Measurements from ENCODE around the gene USP32. TPM values are rescaled to one million over a fixed set of nuclear protein-coding genes. Genes with fewer than 3 reads are reported as not detected.
"Not testable (repeated sequence)": the region's sequence is repeated elsewhere in the genome, so short reads cannot be mapped to it uniquely, and the experiment has no call there.

Gene USP32, protein sequence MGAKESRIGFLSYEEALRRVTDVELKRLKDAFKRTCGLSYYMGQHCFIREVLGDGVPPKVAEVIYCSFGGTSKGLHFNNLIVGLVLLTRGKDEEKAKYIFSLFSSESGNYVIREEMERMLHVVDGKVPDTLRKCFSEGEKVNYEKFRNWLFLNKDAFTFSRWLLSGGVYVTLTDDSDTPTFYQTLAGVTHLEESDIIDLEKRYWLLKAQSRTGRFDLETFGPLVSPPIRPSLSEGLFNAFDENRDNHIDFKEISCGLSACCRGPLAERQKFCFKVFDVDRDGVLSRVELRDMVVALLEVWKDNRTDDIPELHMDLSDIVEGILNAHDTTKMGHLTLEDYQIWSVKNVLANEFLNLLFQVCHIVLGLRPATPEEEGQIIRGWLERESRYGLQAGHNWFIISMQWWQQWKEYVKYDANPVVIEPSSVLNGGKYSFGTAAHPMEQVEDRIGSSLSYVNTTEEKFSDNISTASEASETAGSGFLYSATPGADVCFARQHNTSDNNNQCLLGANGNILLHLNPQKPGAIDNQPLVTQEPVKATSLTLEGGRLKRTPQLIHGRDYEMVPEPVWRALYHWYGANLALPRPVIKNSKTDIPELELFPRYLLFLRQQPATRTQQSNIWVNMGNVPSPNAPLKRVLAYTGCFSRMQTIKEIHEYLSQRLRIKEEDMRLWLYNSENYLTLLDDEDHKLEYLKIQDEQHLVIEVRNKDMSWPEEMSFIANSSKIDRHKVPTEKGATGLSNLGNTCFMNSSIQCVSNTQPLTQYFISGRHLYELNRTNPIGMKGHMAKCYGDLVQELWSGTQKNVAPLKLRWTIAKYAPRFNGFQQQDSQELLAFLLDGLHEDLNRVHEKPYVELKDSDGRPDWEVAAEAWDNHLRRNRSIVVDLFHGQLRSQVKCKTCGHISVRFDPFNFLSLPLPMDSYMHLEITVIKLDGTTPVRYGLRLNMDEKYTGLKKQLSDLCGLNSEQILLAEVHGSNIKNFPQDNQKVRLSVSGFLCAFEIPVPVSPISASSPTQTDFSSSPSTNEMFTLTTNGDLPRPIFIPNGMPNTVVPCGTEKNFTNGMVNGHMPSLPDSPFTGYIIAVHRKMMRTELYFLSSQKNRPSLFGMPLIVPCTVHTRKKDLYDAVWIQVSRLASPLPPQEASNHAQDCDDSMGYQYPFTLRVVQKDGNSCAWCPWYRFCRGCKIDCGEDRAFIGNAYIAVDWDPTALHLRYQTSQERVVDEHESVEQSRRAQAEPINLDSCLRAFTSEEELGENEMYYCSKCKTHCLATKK (N-terminal part only)
- total RNA-seq: 39.7 TPM

DNA sequence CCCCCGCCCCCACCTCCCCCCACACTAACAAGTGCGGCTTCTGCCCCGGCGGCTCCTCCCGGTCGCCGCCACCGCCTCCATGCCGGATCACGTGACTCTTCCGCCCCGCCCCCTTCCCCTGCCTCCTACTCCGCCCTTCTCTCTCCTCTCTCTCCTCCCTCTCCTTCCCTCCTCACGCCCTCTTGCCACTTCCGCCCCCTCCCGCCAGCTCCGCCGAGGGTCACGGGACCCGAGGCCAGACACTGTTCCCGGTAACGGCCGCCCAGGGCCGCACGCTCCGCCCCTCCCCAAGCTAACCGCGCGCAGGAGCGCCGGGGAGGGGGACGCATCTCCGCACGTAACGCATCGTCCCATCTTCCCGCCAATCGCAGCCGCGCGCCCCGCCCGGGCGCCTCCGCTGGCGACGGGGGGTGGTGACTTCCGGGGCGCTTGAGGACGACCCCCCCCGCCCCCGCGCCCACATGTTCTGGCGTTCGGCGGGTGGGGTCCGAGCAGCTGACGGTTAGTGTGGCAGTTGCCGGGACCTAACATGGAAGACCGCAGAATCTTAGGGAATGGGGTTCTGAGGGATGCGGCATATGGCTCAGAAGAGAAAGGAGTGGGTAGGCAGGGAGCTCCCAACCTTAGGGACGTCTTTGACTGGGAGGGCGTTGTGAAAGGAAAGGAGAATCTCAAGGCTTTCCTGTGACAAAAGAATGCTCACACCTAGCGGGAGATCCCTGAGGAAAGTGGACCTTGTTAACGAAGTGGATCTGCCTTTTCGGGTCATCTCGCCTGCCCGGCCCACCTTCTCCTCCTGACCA, at the start of gene USP32:
USP32 (minus strand) TSS at position 92 of the 803 bp plus-strand sequence. CDS start 194 bp downstream, outside the sequence.
- Histone ChIP-seq H3K4me3 (ENCODE audit: low read length in 3 of 3) (peak within 1 kb of the TSS; percentile 83 to 99 (median 90)), H3K9ac (ENCODE audit: low read depth in 1 of 3, low read length in 3 of 3) (peak within 1 kb of the TSS; percentile 94 to 98 (median 97)), H3K9me3 (ENCODE audit: control insufficient read depth in 3 of 3, low read length in 3 of 3) (no peaks in the 10 kb centered on the region), H3K27ac (ENCODE audit: low read depth, low read length) (peak within 1 kb of the TSS; percentile 99), H3K27me3 (ENCODE audit: control insufficient read depth in 3 of 3, insufficient read depth in 3 of 3, low read length in 3 of 3) (no peaks in the 10 kb centered on the region), H3K4me1 (ENCODE audit: control insufficient read depth in 3 of 3, insufficient read depth in 3 of 3, low read length in 3 of 3) (peaks cover 22 to 29% (median 24%) of the 10 kb centered on the region in 3 donors), H3K36me3 (ENCODE audit: control insufficient read depth in 3 of 3, insufficient read depth in 3 of 3, low read length in 3 of 3) (no peaks in the 10 kb centered on the region)

DNA sequence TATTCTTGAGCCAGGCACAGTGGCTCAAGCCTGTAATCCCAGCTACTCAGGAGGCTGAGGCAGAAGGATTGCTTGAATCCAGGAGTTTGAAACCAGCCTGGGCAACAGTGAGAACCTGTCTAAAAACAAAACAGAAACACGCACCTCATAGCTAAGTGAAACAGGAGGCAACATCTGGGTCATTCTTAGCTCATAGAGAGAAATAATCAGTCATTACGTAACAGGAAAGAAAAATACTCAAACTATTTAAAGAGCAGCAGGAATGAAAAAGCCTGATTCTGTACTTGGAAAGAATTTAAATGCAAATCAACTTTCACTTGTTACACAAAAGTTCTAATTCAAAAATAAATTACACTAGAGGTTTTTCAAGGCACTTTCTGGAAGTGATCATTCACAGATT, 47.6 kb upstream of the USP32 start:
- no peaks in the 10 kb centered on the region for H3K27me3 ChIP-seq (ENCODE audit: control insufficient read depth in 3 of 3, insufficient read depth in 3 of 3, low read length in 3 of 3)
- H3K9me3 ChIP-seq (ENCODE audit: control insufficient read depth in 3 of 3, low read length in 3 of 3): no peaks in the 10 kb centered on the region
- H3K27ac ChIP-seq (ENCODE audit: low read depth, low read length): no peak overlapping the region
- H3K36me3 ChIP-seq (ENCODE audit: control insufficient read depth in 3 of 3, insufficient read depth in 3 of 3, low read length in 3 of 3): no peaks in the 10 kb centered on the region
- no peak overlapping the region for H3K9ac ChIP-seq (ENCODE audit: low read depth in 1 of 3, low read length in 3 of 3)
- no peak overlapping the region for H3K4me3 ChIP-seq (ENCODE audit: low read length in 3 of 3)
- H3K4me1 ChIP-seq (ENCODE audit: control insufficient read depth in 3 of 3, insufficient read depth in 3 of 3, low read length in 3 of 3): peaks cover 4 to 5% (median 5%) of the 10 kb centered on the region in 3 donors

DNA sequence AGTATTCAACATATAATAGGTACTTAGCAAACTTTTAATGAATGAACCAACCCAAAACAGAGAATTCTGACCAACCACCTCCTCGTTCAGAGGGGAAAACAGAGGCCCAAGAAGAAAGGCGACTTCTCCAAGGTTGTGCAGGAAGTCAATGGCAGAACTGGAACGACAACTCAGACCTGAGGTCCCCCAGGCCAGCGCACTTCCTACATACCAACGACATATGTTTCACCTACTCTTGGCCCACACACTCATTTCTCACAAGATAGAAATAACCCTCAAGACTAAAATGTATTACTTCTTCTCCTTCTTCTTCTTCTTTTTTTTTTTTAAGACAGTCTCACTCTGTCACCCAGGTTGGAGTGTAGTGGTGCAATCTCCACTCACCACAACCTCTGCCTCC, 44.7 kb upstream of the USP32 start:
- Histone ChIP-seq H3K9me3 (ENCODE audit: control insufficient read depth in 3 of 3, low read length in 3 of 3) (no peaks in the 10 kb centered on the region), H3K4me1 (ENCODE audit: control insufficient read depth in 3 of 3, insufficient read depth in 3 of 3, low read length in 3 of 3) (peaks cover 4 to 5% (median 5%) of the 10 kb centered on the region in 3 donors), H3K9ac (ENCODE audit: low read depth in 1 of 3, low read length in 3 of 3) (no peak overlapping the region)

DNA sequence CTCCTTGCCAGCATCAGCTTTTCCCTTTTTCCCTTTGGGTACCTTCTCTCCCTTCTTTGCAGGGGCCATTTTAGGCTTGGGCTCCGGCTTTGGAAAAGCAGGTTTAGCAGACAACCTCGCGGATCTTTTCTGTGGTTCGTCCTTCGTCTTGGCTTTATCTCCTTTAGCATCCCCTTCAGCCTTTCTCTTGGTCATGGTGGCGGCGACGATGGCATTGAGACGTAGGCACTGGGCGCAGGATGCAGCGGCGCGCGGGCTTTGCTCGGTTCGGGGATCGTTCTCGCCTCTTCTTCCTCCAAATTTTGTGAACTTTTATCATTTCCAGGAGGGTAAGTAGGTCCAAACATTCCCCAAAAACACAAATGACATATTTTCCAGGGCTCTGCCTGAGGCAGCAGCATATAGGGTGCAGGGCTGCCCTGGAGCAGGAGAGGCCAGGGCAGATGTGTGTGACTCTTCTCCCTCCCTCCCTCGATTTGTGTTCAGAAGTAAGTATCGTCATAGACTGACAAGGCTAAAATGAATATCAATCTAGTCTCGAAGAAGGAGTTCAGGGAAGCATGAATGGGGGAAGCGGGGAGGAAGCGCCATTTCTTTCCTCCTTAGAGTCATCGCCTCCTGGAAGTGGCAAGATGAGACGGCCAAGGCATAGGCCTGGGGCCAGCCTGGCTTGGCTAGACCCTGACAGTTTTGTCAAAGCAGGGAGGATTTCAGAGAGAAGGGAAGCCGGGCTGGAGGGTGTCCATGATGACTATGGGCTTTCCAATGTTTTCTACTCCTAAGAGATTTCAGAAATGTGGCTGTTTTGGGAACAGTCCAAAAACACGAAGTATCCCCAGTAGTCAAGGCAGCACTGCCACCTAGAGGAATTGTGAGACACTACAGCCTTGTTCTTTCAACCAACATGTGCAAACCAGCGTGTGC, 43.6 kb upstream of the USP32 start:
- Histone ChIP-seq H3K27me3 (ENCODE audit: control insufficient read depth in 3 of 3, insufficient read depth in 3 of 3, low read length in 3 of 3) (no peaks in the 10 kb centered on the region), H3K27ac (ENCODE audit: low read depth, low read length) (no peak overlapping the region), H3K4me1 (ENCODE audit: control insufficient read depth in 3 of 3, insufficient read depth in 3 of 3, low read length in 3 of 3) (peaks cover 4 to 5% (median 5%) of the 10 kb centered on the region in 3 donors), H3K4me3 (ENCODE audit: low read length in 3 of 3) (peak overlapping the region; percentile 26 to 45 (median 27)), H3K9ac (ENCODE audit: low read depth in 1 of 3, low read length in 3 of 3) (no peak overlapping the region), H3K9me3 (ENCODE audit: control insufficient read depth in 3 of 3, low read length in 3 of 3) (no peaks in the 10 kb centered on the region), H3K36me3 (ENCODE audit: control insufficient read depth in 3 of 3, insufficient read depth in 3 of 3, low read length in 3 of 3) (no peaks in the 10 kb centered on the region)

More for the DNA sequence above, 44.7 kb upstream of the USP32 start:
- no peak overlapping the region for H3K27ac ChIP-seq (ENCODE audit: low read depth, low read length)
- H3K36me3 ChIP-seq (ENCODE audit: control insufficient read depth in 3 of 3, insufficient read depth in 3 of 3, low read length in 3 of 3): no peaks in the 10 kb centered on the region
- no peaks in the 10 kb centered on the region for H3K27me3 ChIP-seq (ENCODE audit: control insufficient read depth in 3 of 3, insufficient read depth in 3 of 3, low read length in 3 of 3)
- no peak overlapping the region for H3K4me3 ChIP-seq (ENCODE audit: low read length in 3 of 3)

DNA sequence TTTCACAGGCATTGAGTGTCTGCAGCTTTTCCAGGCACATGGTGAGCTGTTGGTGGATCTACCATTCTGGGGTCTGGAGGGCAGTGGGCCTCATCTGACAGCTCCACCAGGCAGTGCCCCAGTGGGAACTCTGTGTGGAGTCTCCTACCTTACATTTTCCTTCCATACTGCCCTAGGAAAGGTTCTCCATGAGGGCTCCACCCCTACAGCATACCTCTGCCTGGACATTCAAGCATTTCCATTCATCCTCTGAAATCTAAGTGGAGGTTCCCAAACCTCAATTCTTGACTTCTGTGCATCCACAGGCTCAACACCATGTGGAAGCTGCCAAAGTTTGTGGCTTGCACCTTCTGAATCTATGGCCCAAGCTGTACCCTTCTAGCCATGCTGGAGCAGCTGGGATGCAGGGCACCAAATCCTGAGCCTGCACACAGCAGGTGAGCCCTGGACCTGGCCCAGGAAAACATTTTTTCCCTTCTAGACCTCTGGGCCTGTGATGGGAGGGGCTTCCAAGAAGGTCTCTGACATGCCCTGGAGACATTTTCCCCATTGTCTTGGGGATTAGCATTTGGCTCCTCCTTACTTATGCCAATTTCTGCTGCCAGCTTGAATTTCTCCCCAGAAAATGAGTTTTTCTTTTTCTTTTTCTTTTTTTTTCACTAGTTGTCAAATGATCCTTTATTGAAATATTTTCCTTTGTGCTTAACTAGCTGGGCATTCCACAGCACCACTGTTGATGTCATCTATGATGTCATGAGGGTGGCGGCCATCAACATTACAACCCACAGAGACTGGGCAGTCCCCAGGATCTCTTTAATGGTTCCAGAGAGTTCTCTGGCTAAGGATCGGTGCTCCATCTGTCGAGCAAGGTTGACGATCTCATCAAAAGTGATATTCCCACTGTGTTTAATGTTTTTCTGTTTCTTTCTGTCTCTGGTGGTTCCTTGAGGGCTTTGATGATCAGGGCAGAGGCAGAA, 41.4 kb upstream of the USP32 start:
- not testable (repeated sequence) for H3K9me3 ChIP-seq (ENCODE audit: control insufficient read depth in 3 of 3, low read length in 3 of 3)

DNA sequence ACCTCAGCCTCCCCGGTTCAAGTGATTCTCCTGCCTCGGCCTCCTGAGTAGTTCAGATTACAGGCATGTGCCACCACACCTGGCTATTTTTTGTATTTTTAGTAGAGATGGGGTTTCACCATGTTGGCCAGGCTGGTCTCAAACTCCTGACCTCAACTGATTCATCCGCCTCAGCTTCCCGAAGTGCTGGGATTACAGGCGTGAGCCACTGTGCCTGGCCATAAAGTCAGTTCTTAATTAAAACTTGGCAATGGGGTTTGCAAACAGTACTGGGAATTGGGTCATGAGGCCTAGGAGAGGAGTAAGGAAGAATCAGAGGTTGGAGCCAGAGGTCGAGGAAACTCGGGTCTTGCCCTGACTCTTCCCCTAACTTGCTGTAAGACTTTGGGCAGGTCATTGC, 38.6 kb upstream of the USP32 start:
- H3K27me3 ChIP-seq (ENCODE audit: control insufficient read depth in 3 of 3, insufficient read depth in 3 of 3, low read length in 3 of 3); H3K4me1 ChIP-seq (ENCODE audit: control insufficient read depth in 3 of 3, insufficient read depth in 3 of 3, low read length in 3 of 3); H3K9ac ChIP-seq (ENCODE audit: low read depth in 1 of 3, low read length in 3 of 3); H3K27ac ChIP-seq (ENCODE audit: low read depth, low read length); H3K4me3 ChIP-seq (ENCODE audit: low read length in 3 of 3); H3K9me3 ChIP-seq (ENCODE audit: control insufficient read depth in 3 of 3, low read length in 3 of 3); H3K36me3 ChIP-seq (ENCODE audit: control insufficient read depth in 3 of 3, insufficient read depth in 3 of 3, low read length in 3 of 3): not testable (repeated sequence)

More for the DNA sequence above, 41.4 kb upstream of the USP32 start:
- not testable (repeated sequence) for H3K4me3 ChIP-seq (ENCODE audit: low read length in 3 of 3); H3K27ac ChIP-seq (ENCODE audit: low read depth, low read length); H3K36me3 ChIP-seq (ENCODE audit: control insufficient read depth in 3 of 3, insufficient read depth in 3 of 3, low read length in 3 of 3); H3K9ac ChIP-seq (ENCODE audit: low read depth in 1 of 3, low read length in 3 of 3); H3K4me1 ChIP-seq (ENCODE audit: control insufficient read depth in 3 of 3, insufficient read depth in 3 of 3, low read length in 3 of 3); H3K27me3 ChIP-seq (ENCODE audit: control insufficient read depth in 3 of 3, insufficient read depth in 3 of 3, low read length in 3 of 3)

DNA sequence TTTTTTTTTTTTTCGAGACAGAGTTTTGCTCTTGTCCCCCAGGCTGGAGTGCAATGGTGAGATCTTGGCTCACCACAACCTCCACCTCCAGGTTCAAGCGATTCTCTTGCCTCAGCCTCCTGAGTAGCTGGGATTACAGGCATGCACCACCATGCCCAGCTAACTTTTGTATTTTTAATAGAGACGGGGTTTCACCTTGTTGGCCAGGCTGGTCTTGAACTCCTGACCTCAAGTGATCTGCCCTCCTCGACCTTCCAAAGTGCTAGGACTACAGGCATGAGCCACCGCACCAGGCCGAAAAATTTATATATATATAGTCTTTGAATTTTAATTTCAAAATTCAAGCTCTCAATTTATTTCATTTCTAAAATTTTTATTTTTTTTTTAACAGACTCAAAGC, 36.6 kb upstream of the USP32 start:
- not testable (repeated sequence) for H3K27me3 ChIP-seq (ENCODE audit: control insufficient read depth in 3 of 3, insufficient read depth in 3 of 3, low read length in 3 of 3); H3K4me1 ChIP-seq (ENCODE audit: control insufficient read depth in 3 of 3, insufficient read depth in 3 of 3, low read length in 3 of 3); H3K27ac ChIP-seq (ENCODE audit: low read depth, low read length); H3K36me3 ChIP-seq (ENCODE audit: control insufficient read depth in 3 of 3, insufficient read depth in 3 of 3, low read length in 3 of 3); H3K9ac ChIP-seq (ENCODE audit: low read depth in 1 of 3, low read length in 3 of 3); H3K9me3 ChIP-seq (ENCODE audit: control insufficient read depth in 3 of 3, low read length in 3 of 3); H3K4me3 ChIP-seq (ENCODE audit: low read length in 3 of 3)

DNA sequence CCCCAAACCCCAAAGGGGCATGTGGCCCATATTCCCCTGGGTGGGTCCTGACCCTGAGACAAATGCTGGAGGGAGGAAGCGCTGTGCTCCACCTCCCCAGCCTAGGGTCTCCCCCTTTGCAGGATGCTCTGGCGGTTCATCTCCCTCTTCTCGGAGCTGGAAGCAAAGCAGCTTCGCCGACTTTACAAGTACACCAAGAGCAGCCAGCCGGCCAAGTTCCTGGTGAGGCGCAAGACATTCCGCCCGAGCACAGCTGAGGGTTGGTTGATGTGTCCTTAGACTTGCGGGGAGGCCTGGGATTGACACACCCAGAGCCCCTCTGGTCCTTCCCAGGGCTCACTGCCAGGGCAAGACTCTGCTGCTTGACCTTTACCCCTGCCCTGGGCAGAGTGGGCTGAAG, 34.7 kb upstream of the USP32 start:
- Histone ChIP-seq H3K27me3 (ENCODE audit: control insufficient read depth in 3 of 3, insufficient read depth in 3 of 3, low read length in 3 of 3) (no peaks in the 10 kb centered on the region), H3K9ac (ENCODE audit: low read depth in 1 of 3, low read length in 3 of 3) (no peak overlapping the region), H3K27ac (ENCODE audit: low read depth, low read length) (no peak overlapping the region), H3K9me3 (ENCODE audit: control insufficient read depth in 3 of 3, low read length in 3 of 3) (no peaks in the 10 kb centered on the region), H3K36me3 (ENCODE audit: control insufficient read depth in 3 of 3, insufficient read depth in 3 of 3, low read length in 3 of 3) (no peaks in the 10 kb centered on the region), H3K4me3 (ENCODE audit: low read length in 3 of 3) (no peak overlapping the region), H3K4me1 (ENCODE audit: control insufficient read depth in 3 of 3, insufficient read depth in 3 of 3, low read length in 3 of 3) (peaks cover 0 to 5% (median 3%) of the 10 kb centered on the region in 3 donors)
